ENCODE data around the gene NUAK2.
A peak's percentile ranks its signal among the peaks of the same experiment; 100 is the strongest.
"Not testable (repeated sequence)": the region's sequence is repeated elsewhere in the genome, so short reads cannot be mapped to it uniquely, and the experiment has no call there.

Gene NUAK2

DNA sequence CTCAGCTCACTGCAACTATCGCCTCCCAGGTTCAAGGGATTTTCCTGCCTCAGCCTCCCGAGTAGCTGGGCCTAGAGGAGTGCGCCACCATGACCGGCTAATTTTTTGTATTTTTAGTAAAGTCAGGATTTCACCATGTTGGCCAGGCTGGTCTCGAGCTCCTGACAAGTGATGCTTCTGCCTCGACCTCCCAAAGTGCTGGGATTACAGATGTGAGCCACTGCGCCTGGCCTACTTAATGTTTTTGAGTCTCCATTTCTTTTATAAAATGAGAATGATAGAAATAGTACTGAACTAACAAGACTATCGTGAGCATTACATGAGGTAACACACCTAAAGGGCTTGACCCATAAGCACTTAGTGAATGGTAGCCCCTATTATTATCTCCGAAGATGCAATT lies 21.4 kb downstream of the NUAK2 start:
- no peak for DNase-seq (ENCODE audit: extremely low read depth in 1 of 2, low read depth in 1 of 2)

DNA sequence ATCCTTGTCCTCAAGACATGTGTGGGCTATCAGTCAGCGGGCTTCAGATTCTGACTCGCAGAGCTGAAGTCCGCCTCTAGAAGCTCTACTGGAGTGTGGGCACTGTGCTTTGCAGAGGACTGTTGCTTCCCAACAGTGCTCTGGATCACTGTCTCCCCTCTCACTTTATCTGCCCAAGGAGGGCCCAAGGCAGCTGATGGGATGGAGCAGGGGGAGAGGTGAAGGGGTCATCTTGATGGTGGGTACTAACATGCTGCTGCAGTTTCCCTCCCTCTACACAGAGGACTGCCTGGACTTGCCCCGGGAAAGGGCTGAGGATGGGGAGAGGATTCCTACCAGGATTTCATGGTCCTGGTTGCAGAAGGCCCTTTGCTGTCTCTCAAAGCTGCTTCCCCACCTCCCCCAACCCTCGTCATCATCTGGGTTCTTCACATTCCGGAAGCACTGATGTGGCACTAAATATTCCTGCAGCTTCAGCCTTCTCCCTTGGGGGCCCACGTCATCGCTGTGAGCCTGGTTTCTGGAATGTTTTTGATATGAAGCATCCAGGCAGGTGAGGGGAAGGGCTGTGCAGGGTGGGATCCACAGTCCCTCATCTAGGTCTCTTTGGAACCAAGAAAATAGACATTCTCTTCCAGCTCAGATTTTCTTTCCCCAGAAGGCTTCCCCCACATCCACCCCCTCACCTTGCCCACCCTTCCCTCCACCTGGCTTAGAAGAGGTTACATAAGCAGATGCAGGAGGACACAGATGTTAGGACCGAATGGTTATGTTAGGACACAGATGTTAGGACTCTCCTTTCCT lies 23.2 kb downstream of the NUAK2 start:
- no peak for DNase-seq (ENCODE audit: extremely low read depth in 1 of 2, low read depth in 1 of 2)

DNA sequence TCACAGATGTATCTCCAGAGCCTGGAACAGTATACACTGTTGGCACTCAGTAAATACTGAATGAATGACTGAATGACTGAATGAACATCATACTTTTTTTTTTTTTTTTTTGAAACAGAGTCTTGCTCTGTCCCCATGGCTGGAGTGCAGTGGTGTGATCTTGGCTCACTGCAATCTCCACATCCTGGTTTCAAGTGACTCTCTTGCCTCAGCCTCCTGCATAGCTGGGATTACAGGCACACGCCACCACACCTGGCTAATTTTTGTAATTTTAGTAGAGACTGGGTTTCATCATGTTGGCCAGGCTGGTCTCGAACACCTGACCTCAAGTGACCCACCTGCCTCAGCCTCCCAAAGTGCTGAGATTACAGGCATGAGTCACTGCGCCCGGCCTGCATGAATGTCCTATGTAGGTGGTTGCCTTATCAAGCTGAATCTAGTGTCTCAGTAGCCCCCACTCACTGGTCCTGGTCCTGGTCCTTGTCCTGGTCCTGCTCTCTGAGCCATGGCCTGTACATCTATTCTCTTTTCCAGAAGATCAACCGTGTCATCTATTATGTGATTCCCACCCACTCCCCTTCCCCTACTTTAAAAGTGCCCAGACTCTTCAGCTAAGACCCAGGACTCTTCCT lies 23.9 kb downstream of the NUAK2 start:
- DNase-seq (ENCODE audit: extremely low read depth in 1 of 2, low read depth in 1 of 2): not testable (repeated sequence)

DNA sequence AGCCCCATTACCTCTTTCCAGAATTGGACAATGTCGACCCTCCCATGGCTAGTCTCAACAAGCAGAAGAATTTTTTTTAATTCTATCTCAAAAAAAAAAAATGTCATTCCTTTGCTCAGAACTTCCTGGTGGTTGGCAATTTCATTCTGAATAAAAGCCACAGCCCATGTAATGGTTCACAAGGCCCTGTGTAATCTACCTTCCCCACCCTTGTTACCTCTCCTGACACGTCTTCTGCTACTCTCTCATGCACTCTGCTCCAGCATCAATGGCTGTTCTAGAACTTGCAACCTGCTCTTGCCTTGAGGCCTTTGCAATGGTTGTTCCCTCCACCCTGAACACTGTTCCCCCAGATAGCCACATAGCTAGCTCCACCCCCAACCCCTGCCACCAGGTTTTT lies 25.4 kb downstream of the NUAK2 start:
- DNase-seq (ENCODE audit: extremely low read depth in 1 of 2, low read depth in 1 of 2): no peak

DNA sequence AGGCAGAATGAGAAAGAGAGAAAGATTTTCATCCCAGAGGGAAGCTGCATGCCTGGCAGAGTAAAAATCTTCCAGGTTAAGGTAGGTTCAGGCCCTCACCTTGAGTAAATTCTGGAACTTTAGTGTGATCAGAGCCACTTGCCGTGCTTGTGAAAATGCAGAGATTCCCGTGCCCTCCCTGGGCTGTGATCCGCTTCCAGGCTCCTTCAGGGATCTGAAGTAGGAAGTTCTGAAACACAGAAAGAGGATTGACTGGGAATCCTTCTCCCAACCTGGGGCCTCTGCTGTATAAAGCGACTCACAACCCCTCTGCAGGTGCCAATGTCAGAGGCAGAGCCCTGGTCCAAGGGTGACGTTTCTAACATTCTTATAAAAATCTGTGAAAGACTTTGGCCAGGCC lies 26.6 kb downstream of the NUAK2 start:
- no peak for DNase-seq (ENCODE audit: extremely low read depth in 1 of 2, low read depth in 1 of 2)

DNA sequence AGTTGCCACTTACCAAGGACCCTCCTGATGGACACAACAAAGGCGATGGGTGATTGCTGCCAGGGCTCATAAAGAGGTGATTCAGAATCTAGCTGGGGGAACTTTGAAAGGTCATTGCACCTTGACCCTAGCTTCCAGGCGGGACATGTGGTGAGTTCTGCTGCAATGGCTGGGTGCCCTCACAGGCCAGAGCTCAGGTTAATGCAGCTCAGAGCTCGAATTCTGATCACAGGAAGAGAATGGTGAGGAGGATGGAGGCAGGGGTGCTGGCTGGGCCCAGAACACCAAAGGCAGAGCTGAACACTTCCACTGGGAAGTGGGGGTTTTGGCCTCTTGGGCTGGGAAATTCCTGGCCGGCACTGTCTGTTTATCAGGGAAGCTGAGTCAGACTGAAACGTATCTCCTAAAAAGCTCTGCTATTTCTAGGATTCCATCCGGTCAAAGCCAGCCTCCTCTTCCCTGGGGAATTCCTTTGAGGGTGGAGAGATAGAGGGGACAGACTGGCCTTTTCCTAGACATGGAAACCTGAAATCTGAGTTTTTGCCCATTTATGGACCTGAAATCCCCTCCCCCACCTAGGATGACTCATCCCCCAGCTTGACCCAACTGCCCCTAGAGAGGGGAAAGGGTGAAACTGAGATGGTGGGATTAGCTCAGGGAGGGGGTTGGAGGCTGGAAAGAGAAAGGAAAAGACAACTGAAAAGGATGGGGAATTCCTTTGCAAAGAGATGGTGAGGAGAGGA lies 27.2 kb downstream of the NUAK2 start:
- DNase-seq (ENCODE audit: extremely low read depth in 1 of 2, low read depth in 1 of 2): no peak

DNA sequence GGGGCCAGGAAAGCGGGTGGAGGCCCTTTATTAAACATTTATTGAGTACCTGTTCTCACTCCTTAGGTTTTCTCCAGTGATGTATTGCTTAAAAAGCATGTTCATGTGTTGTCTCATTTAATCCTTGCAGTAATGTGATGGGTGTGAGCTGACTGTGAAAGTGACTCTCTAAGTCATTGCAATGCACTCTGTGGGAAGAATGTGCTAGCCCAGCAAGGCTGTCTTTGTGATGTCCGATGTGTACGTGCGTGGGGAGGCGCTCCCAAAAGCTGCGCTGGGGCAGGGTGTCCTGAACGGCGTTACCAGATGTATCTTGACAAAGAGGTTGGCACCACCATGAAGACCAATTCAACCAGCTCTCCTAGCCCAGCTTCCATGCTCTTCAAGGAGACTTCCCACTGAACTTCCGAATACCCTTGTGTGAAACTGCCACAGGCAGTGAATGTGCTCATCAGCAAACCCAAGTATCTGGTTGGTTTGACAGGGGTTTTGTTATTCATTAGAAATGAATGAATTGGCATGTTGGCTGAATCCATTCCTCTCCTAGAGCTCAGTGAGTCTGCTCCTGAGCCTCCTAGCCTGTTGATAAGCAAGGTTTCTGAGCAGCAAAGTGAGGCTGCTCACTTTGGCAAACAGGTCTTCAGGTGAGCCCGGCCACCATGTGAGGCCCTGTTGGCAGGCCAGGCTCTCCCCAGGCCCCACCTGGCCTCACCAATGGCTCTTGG lies 28.0 kb downstream of the NUAK2 start:
- no peak for DNase-seq (ENCODE audit: extremely low read depth in 1 of 2, low read depth in 1 of 2)

DNA sequence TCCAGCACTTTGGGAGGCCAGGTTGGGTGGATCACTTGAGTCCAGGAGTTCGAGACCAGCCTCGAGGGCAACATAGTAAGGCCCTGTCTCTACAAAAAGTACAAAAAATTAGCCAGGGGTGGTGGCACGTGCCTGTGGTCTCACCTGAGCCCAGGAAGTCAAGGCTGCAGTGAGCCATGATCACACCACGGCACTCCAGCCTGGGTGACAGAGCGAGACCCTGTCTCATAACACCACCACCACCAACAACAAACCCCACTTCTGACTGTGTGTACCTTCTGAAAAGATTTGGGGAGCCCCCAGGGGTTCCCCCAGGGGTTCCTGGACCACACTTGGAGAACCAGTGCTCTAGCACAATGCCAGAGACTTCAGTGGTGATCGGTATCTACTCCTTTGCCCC lies 29.9 kb downstream of the NUAK2 start:
- no peak for DNase-seq (ENCODE audit: extremely low read depth in 1 of 2, low read depth in 1 of 2)

DNA sequence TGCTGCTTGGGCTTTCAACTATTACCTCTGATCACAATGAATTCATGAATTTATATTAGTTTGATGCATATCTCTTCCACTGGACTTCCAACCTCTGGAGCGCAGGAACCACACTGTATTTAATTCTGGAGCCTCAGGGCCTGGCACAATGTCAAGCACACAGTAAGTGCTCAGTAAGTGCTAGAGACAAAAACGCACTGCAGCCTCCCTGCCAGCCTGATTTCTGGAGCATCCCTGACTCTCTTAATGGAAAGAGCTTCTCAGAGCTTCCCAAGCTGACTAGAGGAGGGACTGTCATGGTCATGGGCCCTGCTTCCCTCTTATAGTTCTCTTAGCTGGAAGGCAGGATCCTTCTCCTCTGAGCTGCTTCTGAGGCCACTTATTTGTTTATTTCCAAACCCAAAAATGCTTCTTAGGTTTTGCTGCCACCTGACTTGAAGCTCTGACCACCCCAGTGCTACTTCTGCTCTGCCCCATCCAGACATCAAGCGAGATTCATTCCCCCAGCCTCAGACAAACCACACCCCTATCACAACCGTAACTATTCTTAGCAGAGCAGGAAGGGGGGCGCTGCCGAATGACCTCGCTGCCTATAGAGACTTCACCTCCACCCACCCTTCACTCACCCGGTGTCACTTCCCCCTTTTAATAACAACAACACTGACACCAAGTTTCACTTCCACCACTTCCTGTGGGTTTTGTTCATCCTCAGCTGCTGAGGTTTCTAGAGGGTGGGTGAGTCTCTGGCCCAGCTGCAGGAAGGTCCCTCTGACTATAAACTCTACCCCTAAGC lies 33.6 kb downstream of the NUAK2 start:
- DNase-seq (ENCODE audit: extremely low read depth in 1 of 2, low read depth in 1 of 2): peak; percentile 56 to 68

DNA sequence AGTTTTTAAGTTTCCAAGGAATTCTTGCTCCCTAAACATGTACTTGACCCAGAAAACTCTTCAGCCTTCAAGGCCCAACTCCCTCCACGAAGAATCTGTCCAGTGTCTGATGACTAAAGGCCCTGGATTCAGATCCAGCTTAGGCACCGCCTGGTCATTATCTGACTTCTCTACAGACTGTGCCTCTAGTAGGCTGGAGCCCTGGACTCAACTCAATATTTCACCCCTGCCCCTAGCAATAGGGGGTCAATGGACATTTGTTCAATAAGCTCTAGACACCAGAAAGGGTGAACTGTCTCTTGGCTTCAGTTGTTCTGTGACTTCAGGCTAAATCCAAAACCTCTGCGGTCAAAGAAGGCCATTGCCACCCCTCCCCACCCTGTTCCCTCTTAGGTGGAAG lies 34.5 kb downstream of the NUAK2 start:
- no peak for DNase-seq (ENCODE audit: extremely low read depth in 1 of 2, low read depth in 1 of 2)

DNA sequence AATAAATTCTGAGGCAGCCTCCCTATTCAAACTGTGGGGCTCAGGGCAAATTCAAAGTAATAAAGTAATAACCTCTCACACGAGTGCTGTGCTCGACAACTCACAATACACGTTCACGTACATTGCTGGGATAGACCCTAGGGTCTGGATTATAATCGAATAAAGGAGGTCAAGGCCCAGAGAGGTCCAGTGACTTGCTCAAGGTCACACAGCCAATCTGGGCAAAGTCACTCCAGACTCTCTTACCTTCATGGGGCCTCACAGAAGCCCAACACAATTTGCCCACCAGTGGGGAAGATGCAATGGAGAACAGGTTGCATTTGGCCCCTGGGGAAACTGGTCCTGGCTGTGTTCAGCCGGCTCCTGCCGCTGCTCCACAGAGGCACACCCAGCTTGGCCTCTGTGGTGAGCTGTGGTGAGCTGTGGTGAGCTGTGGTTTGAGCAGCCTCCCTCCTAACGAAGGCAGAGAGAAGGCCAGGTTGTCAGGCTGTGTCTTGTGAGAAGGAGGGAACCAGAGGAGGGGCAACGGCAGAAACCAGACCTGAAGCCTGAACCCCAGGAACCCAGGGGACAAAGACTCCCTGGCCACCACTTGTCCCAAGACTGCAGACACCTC lies 35.1 kb downstream of the NUAK2 start:
- peak; percentile 11 to 44 for DNase-seq (ENCODE audit: extremely low read depth in 1 of 2, low read depth in 1 of 2)

DNA sequence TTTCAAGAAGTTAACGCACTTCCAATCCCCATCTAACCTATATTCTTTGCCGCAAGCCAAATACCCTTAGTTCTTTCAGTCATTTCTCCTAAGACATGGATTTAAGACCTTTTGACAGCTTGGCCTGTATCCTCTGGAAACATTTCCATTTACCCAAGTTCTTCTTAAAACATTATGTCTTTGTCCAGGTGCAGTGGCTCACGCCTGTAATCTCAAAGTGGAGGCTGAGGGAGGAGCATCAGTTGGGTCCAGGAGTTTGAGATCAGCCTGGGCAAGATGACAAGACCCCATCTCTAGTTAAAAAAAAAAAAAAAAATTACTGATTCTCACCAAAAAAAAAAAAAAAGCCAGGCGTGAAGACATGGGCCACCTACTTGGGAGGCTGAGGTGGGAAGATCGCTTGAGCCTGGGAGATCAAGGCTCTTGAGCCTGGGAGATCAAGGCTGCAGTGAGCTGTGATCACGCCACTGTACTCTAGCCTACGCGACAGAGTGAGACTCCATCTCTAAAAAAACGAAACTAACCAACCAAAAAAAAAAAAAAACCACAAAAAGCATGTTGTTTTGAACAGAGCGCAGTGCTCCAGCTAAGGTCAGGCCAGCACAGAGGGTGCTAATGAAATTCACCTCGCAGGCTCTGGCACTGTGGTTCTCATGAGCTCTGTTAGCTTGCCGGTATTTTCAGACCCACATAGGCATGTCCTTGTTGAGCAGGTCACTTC lies 36.0 kb downstream of the NUAK2 start:
- DNase-seq (ENCODE audit: extremely low read depth in 1 of 2, low read depth in 1 of 2): peak in 1 of 2 donors; percentile 17

DNA sequence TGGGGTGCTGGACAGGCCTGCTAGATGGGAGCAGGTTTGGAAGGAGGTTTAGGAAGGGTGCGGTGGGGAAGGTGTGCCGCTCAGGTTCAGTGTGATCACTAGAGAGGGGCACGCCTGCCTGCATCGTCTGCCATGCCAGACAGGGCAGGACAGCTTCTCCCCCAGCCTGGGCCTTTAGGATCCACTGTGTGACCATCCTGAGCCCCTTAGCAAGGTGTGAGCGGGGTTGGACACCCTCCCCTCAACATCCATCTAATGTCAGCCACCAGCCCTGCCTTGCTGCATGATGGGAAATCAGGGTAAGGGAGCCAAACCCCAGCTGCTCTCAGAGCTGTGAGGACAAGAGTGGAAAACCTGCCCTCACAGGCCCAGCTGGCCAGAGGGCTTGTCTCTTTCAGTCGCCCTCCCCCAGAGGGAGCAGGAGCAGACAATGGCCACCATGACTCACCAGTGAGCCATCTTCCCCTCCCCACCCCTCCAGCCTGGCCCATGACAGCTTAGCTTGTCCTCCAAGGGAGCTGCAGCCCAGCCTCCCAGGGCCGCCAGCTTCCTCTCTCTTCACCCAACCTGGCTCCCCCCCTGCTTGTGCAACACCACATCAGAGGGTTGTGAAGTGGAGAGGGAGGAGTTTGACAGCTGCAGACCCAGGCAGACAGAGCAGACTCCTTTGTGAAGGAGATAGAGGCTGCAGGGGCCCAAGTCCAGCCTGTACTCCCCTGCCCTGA lies 37.0 kb downstream of the NUAK2 start:
- DNase-seq (ENCODE audit: extremely low read depth in 1 of 2, low read depth in 1 of 2): peak; percentile 82 to 84

DNA sequence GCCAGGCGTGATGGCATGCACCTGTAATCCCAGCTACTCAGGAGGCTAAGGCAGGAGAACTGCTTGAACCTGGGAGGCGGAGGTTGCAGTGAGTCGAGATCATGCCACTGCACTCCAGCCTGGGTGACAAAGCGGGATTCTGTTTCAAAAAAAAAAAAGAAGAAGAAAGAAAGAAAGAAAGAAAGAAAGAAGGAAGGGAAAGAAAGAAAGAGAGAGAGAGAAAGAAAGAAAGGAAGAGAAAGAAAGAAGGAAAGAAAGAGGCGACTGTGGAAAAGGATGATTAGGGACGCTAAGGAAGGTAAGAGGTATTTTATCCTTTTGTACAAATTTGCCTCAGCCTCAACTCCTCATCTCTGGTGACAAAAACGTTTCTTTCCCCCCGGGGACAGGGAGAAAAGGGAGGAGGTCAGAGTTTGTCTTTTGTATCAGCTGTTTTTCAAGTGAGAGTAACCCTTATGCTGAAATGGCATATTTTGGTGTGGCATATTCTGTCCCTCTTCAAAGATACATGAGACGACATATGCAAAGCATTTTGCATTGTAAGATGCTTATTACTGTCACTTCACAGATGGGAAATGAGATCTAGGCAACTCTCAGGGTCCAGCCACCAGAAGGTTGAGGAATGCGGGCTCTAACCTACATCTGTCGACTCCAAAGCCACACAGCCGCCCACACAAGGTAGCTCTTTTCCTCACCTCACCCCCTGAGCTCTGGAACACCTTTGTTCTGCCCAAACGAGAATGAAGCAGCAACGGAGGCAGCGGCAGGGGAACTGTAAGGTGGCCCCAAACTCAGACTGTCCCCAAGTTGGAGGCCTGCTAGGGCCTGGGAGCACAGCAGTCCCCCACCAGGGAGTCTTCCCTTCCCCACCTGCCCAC lies 38.0 kb downstream of the NUAK2 start:
- no peak for DNase-seq (ENCODE audit: extremely low read depth in 1 of 2, low read depth in 1 of 2)

DNA sequence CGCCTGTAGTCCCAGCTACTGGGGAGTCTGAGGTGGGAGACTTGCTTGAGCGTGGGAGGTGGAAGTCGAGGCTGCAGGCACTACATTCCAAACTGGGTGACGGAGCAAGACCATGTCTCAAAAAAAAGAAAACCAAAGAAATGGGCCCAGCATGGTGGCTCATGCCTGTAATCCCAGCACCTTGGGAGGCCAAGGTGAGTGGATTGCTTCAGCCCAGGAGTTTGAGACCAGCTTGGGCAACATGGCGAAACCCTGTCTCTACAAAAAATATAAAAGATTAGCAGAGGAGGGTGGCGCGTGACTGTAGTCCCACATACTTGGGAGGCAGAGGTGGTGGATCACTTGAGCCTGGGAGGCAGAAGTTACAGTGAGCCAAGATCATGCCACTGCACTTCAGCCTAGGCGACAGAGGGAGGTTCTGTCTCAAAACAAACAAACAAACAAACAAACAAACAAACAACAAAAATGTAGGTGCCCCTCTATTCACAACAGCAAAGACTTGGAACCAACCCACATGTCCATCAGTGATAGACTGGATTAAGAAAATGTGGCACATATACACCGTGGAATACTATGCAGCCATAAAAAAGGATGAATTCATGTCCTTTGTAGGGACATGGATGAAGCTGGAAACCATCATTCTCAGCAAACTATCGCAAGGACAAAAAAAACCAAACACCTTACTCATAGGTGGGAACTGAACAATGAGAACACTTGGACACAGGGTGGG lies 40.7 kb downstream of the NUAK2 start:
- DNase-seq (ENCODE audit: extremely low read depth in 1 of 2, low read depth in 1 of 2): not testable (repeated sequence)

DNA sequence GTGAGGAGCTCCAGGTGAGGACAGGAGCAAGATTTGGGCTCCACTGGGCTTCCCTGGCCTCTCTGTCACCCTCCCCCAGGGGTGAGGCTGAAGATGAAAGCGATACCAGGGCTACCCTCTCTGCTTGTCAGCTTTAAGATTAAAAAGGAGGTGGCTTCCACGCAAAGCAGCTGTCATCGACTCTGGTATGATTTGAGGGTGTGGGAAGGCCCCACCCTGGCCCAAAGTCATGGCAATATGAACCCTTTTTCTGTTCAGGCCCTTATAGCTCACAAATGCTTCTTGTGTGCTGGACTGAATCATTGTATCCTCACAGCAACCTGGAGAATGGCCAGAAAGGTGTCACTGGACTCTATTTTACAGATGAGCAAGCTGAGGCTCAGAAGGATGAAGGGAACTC lies 41.6 kb downstream of the NUAK2 start:
- DNase-seq (ENCODE audit: extremely low read depth in 1 of 2, low read depth in 1 of 2): no peak

DNA sequence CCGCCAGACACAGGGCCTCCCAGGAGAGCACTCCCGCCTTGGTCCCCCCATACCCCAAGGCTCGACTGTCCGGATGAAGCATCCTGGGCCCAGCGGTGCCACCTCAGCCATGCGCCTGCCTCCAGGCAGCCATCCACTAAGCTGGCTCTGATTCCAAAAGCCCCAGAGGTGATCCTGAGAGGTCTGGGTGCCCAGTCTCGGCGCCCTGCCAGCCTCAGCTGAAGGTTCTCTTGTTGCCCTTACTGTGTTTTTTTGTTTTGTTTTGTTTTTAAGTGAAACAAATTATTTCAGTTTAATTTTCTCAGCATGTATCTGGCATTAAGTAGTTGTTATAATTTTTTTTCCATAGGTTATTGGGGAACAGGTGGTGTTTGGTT lies 44.9 kb downstream of the NUAK2 start:
- DNase-seq (ENCODE audit: extremely low read depth in 1 of 2, low read depth in 1 of 2): no peak
